Measurements from ENCODE around the gene MYH4.

GRCh38 chr17:10460062-10460461, 9.3 kb downstream of the MYH4 start:
- TF ChIP-seq, protein P1, sequence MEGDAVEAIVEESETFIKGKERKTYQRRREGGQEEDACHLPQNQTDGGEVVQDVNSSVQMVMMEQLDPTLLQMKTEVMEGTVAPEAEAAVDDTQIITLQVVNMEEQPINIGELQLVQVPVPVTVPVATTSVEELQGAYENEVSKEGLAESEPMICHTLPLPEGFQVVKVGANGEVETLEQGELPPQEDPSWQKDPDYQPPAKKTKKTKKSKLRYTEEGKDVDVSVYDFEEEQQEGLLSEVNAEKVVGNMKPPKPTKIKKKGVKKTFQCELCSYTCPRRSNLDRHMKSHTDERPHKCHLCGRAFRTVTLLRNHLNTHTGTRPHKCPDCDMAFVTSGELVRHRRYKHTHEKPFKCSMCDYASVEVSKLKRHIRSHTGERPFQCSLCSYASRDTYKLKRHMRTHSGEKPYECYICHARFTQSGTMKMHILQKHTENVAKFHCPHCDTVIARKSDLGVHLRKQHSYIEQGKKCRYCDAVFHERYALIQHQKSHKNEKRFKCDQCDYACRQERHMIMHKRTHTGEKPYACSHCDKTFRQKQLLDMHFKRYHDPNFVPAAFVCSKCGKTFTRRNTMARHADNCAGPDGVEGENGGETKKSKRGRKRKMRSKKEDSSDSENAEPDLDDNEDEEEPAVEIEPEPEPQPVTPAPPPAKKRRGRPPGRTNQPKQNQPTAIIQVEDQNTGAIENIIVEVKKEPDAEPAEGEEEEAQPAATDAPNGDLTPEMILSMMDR (IDR thresholded peaks at IDR 0.05): no peak
- no peak for TF ChIP-seq EZH2 (IDR thresholded peaks at IDR 0.05)

Measured in neural progenitor cell (in vitro differentiated cells).